Neural progenitor cell (in vitro differentiated cells): ENCODE results near the gene RHCE.

ENCODE experiments used
- EZH2 ChIP-seq: fragments of 200-600 bp; sonication (generic); IDR thresholded peaks from 2 replicates; pipeline ENCODE4 v1.6.1; 2017; ENCODE audit warnings: antibody characterized with exemption, mild to moderate bottlenecking, moderate library complexity
- EZH2phosphoT487 ChIP-seq: fragments of 200-600 bp; sonication (generic); IDR thresholded peaks from 2 replicates; pipeline ENCODE4 v1.6.1; 2017; ENCODE audit warnings: antibody characterized with exemption
- TF ChIP-seq, protein P1 (sequence below): fragments of 200-600 bp; sonication (generic); IDR thresholded peaks from 2 replicates; pipeline ENCODE4 v1.5.1; 2017; ENCODE audit warnings: antibody characterized with exemption, mild to moderate bottlenecking

DNA sequence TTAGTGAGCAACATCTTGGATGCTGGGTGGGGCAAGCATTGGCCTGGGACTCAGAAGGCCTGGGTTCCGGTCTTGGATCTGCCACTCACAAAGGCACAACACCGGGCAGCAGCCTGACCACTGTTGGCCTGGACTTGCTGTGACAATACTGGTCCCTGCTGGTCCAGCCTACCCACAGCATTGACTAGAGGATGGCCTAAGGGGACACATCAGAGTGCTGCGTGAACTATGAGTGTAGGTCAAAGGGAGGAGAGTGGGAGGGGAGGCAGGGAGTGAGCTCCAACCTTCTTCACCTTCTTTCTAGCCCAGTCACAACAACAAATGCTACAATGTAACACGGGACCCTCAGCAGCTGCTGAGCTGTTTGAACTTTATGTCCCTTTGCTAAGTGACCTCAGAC is 51.4 kb downstream of the RHCE start:
- TF ChIP-seq, protein P1, sequence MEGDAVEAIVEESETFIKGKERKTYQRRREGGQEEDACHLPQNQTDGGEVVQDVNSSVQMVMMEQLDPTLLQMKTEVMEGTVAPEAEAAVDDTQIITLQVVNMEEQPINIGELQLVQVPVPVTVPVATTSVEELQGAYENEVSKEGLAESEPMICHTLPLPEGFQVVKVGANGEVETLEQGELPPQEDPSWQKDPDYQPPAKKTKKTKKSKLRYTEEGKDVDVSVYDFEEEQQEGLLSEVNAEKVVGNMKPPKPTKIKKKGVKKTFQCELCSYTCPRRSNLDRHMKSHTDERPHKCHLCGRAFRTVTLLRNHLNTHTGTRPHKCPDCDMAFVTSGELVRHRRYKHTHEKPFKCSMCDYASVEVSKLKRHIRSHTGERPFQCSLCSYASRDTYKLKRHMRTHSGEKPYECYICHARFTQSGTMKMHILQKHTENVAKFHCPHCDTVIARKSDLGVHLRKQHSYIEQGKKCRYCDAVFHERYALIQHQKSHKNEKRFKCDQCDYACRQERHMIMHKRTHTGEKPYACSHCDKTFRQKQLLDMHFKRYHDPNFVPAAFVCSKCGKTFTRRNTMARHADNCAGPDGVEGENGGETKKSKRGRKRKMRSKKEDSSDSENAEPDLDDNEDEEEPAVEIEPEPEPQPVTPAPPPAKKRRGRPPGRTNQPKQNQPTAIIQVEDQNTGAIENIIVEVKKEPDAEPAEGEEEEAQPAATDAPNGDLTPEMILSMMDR: no peak
- TF ChIP-seq EZH2 (no peak), EZH2phosphoT487 (no peak)
